Testis (tissue), 3 donors: Measurements from ENCODE around the gene ZBTB4. TPM values are rescaled to one million over a fixed set of nuclear protein-coding genes. Genes with fewer than 3 reads are reported as not detected.
A peak's percentile ranks its signal among the peaks of the same experiment; 100 is the strongest.

Experiments
- DNase-seq: peaks from one replicate; pipeline ENCODE4 v3.0.0-alpha.2; 2019
- H3K27ac ChIP-seq, 2 donors: fragments of 200-600 bp; sonication (generic); one replicate each; pipeline ENCODE4 v1.5.1; 2019
- H3K27me3 ChIP-seq: fragments of 200-600 bp; sonication (generic); one replicate; pipeline ENCODE4 v1.5.1; 2019
- H3K36me3 ChIP-seq: fragments of 200-600 bp; sonication (generic); one replicate; pipeline ENCODE4 v1.5.1; 2017; ENCODE audit warnings: low read depth; ENCODE audit errors: missing control alignments
- H3K4me1 ChIP-seq: fragments of 200-600 bp; sonication (generic); one replicate; pipeline ENCODE4 v1.5.1; 2019
- H3K4me3 ChIP-seq, 2 donors: fragments of 200-600 bp; sonication (generic); one replicate each; pipeline ENCODE4 v1.5.1; 2017 to 2019
- H3K9me3 ChIP-seq: fragments of 200-600 bp; sonication (generic); one replicate; pipeline ENCODE4 v1.5.1; 2017
- POLR2A ChIP-seq: fragments of 450-650 bp; IDR thresholded peaks from one replicate; pipeline ENCODE4 v1.6.1; 2017; ENCODE audit warnings: antibody characterized with exemption, mild to moderate bottlenecking, moderate library complexity
- WGBS, 2 donors: methylation state at CpG; one replicate each; pipeline ENCODE4 v1.1.5; 2018; 5-methylcytosine and 5-hydroxymethylcytosine counted together
- intact Hi-C: fragments of 100-400 bp; cut with DNase I; formaldehyde crosslinking; loops from one replicate; pipeline ENCODE4 v1.15.1; 2023; ENCODE audit warnings: low total_unique reads
- polyA plus RNA-seq: library from polyadenylated mRNA; stranded (reverse); fragments of 350-450 nt; fragmentation: Illumina TruSeq; extraction: RNeasy Lipid Tissue Mini Kit (QIAGEN cat#74804); gene quantifications from one replicate; pipeline ENCODE4 v1.2.3, GENCODE V29; 2014; ENCODE audit warnings: low read depth, low replicate concordance; ENCODE audit not compliant: insufficient read depth
- total RNA-seq, 2 donors: library from RNA; depleted of rRNA; stranded (reverse); fragments of >200 nt; gene quantifications; one replicate each; pipeline ENCODE4 v1.2.3, GENCODE V29; 2016
- TF ChIP-seq, protein P1 (sequence below), 3 experiments: fragments of 450-650 bp in 2 of 3; fragments of 200-600 bp in 1 of 3; sonication (generic) in 1 of 3; IDR thresholded peaks; one replicate each; pipeline ENCODE4 v1.5.1; 2016 to 2019; ENCODE audit warnings: antibody characterized with exemption in 3 of 3, mild to moderate bottlenecking in 2 of 3, moderate library complexity in 1 of 3

Gene ZBTB4
- total and polyA plus RNA-seq, 3 donors from 2014 or later, result 34.0 to 43.4 (median 39.5) TPM

GRCh38 chr17:7440113-7440833 lies 39.2 kb downstream of the ZBTB4 start:
- no peak overlapping the region for H3K27ac ChIP-seq
- DNase-seq, result peak; percentile 77
- H3K4me3 ChIP-seq, result peak overlapping the region; percentile 18 to 32
- TF ChIP-seq POLR2A, result no peak
- TF ChIP-seq, protein P1, sequence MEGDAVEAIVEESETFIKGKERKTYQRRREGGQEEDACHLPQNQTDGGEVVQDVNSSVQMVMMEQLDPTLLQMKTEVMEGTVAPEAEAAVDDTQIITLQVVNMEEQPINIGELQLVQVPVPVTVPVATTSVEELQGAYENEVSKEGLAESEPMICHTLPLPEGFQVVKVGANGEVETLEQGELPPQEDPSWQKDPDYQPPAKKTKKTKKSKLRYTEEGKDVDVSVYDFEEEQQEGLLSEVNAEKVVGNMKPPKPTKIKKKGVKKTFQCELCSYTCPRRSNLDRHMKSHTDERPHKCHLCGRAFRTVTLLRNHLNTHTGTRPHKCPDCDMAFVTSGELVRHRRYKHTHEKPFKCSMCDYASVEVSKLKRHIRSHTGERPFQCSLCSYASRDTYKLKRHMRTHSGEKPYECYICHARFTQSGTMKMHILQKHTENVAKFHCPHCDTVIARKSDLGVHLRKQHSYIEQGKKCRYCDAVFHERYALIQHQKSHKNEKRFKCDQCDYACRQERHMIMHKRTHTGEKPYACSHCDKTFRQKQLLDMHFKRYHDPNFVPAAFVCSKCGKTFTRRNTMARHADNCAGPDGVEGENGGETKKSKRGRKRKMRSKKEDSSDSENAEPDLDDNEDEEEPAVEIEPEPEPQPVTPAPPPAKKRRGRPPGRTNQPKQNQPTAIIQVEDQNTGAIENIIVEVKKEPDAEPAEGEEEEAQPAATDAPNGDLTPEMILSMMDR (IDR thresholded peaks at IDR 0.05), result no peak
- H3K27me3 ChIP-seq, result no peaks in the 10 kb centered on the region
- H3K9me3 ChIP-seq, result no peaks in the 10 kb centered on the region
- intact Hi-C loops, result no loop called here
- no peaks in the 10 kb centered on the region for H3K36me3 ChIP-seq
- 4% methylated on average over 40 to 46 of the region's 46 CpGs for WGBS, 2 donors
- peaks cover 26% of the 10 kb centered on the region for H3K4me1 ChIP-seq

DNA sequence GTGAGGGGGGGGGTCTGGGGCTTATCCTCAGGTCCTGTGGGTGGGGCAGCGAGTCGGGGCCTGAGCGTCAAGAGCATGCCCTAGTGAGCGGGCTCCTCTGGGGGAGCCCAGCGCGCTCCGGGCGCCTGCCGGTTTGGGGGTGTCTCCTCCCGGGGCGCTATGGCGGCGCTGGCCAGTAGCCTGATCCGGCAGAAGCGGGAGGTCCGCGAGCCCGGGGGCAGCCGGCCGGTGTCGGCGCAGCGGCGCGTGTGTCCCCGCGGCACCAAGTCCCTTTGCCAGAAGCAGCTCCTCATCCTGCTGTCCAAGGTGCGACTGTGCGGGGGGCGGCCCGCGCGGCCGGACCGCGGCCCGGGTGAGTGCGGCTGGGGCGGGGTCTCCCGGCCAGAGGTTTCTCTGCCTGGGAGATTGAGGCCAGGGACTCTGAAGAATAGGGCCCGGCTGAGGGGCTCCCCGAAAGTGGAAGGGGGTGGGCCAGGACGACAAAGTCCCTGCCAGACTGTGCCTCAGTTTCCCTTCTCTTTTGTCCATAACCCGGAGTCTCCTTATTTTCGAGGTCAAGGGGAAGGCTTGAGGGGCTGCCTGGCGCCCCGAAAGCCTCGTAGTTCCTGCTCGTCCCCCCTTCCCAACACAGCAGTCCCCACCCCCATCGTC lies 39.8 kb downstream of the ZBTB4 start, which contains the start of gene FGF11:
Gene FGF11, plus strand, starts transcription at position 51 of the 651 bp plus-strand sequence. Its CDS starts 109 bp downstream, at position 160.
- Histone ChIP-seq H3K4me1 (peaks cover 22% of the 10 kb centered on the region), H3K27ac (no peak within 1 kb of the TSS), H3K9me3 (no peaks in the 10 kb centered on the region), H3K36me3 (no peaks in the 10 kb centered on the region), H3K4me3 (peak within 1 kb of the TSS; percentile 19 to 37), H3K27me3 (no peaks in the 10 kb centered on the region)
- TF ChIP-seq, protein P1 (IDR thresholded peaks at IDR 0.05), result no peak
- TF ChIP-seq POLR2A, result no peak
- intact Hi-C loops, result no loop called here
- 0 to 2% methylated on average over 9 to 34 of the region's 50 CpGs for WGBS, 2 donors
- no peak for DNase-seq

DNA sequence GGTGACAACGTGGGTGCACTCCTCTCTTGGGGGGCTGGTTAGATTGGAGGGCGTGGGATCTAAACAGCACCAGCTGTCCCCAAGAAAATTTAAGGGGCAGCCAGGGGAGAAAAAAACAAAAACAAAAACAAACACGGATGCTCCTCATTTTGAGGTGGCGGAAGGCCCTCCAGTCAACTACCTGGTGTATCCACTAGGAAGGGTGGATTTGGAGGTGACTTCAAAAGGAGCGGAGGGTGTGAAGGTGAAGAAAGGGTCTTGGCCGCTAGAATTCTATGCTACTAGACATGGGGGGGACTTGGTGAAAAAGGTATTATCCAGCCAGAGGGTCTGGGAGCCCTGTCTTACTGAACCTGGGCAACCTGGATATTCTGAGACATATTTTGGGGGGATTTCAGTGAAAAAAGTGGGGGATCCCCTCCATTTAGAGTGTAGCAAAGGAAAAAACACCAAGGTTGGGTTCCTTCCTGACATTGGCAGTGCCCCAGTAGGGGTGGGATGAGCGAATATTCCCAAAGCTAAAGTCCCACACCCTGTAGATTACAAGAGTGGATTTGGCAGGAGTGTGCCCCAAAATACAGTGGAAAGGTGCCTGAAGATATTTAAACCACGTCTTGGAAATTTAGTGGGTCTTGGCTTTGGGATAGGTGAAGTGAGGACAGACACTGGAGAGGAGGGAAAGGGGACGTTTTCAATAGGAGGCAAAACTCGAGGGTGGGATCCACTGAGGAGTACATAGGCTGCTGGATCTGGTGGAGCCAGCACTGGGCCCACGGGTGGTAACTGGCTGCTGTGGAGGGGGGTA lies 40.6 kb downstream of the ZBTB4 start:
- TF ChIP-seq, protein P1 (IDR thresholded peaks at IDR 0.05), result no peak
- no peak for TF ChIP-seq POLR2A
- Histone ChIP-seq H3K27ac (no peak overlapping the region), H3K4me1 (peaks cover 22% of the 10 kb centered on the region), H3K4me3 (peak overlapping the region; percentile 19 to 37), H3K9me3 (no peaks in the 10 kb centered on the region), H3K36me3 (no peaks in the 10 kb centered on the region), H3K27me3 (no peaks in the 10 kb centered on the region)
- DNase-seq, result no peak
- intact Hi-C loops, result no loop called here
- 39 to 49% methylated on average over 10 to 11 of the region's 11 CpGs for WGBS, 2 donors

GRCh38 chr17:7437950-7438614 lies 41.3 kb downstream of the ZBTB4 start:
- intact Hi-C loops, result no loop called here
- H3K4me3 ChIP-seq, result peak overlapping the region; percentile 19 to 37
- no peak for TF ChIP-seq POLR2A
- TF ChIP-seq, protein P1 (IDR thresholded peaks at IDR 0.05), result no peak

More at GRCh38 chr17:7437950-7438614, 41.3 kb downstream of the ZBTB4 start:
- Histone ChIP-seq H3K36me3 (no peaks in the 10 kb centered on the region), H3K4me1 (peaks cover 22% of the 10 kb centered on the region), H3K9me3 (no peaks in the 10 kb centered on the region), H3K27me3 (no peaks in the 10 kb centered on the region), H3K27ac (peak overlapping the region; percentile 31 to 39)
- 31 to 34% methylated on average over 44 to 47 of the region's 48 CpGs for WGBS, 2 donors
- peak; percentile 72 for DNase-seq
